Measurements from ENCODE around the gene GIGYF2. TPM values are rescaled to one million over a fixed set of nuclear protein-coding genes. Genes with fewer than 3 reads are reported as not detected.

GIGYF2 gene
- total and polyA plus RNA-seq, 4 donors = 10.6 to 50.5 (median 26.7) TPM

DNA sequence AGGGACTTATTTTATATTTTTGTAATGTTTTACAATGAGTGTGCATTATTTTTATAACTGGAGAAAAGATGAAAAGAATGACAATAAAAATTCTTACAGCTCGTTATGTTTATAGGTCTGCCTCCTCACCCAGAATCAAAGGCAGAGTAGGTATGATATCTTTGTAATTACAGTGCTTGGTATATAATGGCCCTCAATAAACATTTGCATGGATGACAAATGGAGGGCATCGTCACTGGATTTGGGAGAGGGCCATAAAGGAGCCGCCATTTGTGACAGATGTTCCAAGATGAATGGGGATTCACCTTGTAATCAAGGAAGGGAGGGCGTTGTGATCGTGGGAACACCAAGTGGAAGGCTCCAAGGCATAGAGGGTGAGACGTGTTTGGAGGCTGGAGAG is 22.6 kb upstream of the GIGYF2 start:
- WGBS = 87% methylated on average over 6 of the region's 6 CpGs

GRCh38 chr2:232675381-232675780 is 21.8 kb upstream of the GIGYF2 start:
- Histone ChIP-seq H3K4me1 (ENCODE audit: control insufficient read depth in 4 of 4, insufficient read depth in 4 of 4, low read length in 3 of 4) (no peaks in the 10 kb centered on the region), H3K9ac (ENCODE audit: low read depth in 1 of 2, low read length in 2 of 2) (no peak overlapping the region), H3K36me3 (ENCODE audit: control insufficient read depth in 4 of 4, insufficient read depth in 3 of 4, low read depth in 1 of 4, low read length in 3 of 4) (peaks cover 0 to 11% (median 2%) of the 10 kb centered on the region in 4 donors), H3K27me3 (ENCODE audit: control insufficient read depth in 4 of 4, insufficient read depth in 4 of 4, low read length in 3 of 4) (no peaks in the 10 kb centered on the region), H3K27ac (ENCODE audit: low read depth in 1 of 2, low read length in 2 of 2) (no peak overlapping the region), H3K4me3 (ENCODE audit: low read depth in 1 of 3, low read length in 3 of 3) (no peak overlapping the region), H3K9me3 (ENCODE audit: control insufficient read depth in 4 of 4, low read length in 3 of 4) (no peaks in the 10 kb centered on the region)
- WGBS = 94% methylated on average over 10 of the region's 10 CpGs
- DNase-seq (ENCODE audit: low spot score) = no peak
- TF ChIP-seq HNF4A (conservative IDR thresholded peaks at IDR 0.05) (no peak), FOXA1 (IDR thresholded peaks at IDR 0.05) (no peak), GABPA (IDR thresholded peaks at IDR 0.05 in 1 of 2, conservative IDR thresholded peaks at IDR 0.05 in 1 of 2) (no peak)
- TF ChIP-seq, protein P1, sequence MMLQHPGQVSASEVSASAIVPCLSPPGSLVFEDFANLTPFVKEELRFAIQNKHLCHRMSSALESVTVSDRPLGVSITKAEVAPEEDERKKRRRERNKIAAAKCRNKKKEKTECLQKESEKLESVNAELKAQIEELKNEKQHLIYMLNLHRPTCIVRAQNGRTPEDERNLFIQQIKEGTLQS (IDR thresholded peaks at IDR 0.05) = no peak
- TF ChIP-seq, protein P2, sequence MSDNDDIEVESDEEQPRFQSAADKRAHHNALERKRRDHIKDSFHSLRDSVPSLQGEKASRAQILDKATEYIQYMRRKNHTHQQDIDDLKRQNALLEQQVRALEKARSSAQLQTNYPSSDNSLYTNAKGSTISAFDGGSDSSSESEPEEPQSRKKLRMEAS (IDR thresholded peaks at IDR 0.05) = no peak

More for the DNA sequence above, 22.6 kb upstream of the GIGYF2 start:
- Histone ChIP-seq H3K27ac (ENCODE audit: low read depth in 1 of 2, low read length in 2 of 2) (no peak overlapping the region), H3K4me3 (ENCODE audit: low read depth in 1 of 3, low read length in 3 of 3) (no peak overlapping the region), H3K27me3 (ENCODE audit: control insufficient read depth in 4 of 4, insufficient read depth in 4 of 4, low read length in 3 of 4) (no peaks in the 10 kb centered on the region), H3K9me3 (ENCODE audit: control insufficient read depth in 4 of 4, low read length in 3 of 4) (no peaks in the 10 kb centered on the region), H3K36me3 (ENCODE audit: control insufficient read depth in 4 of 4, insufficient read depth in 3 of 4, low read depth in 1 of 4, low read length in 3 of 4) (peaks cover 0 to 11% (median 2%) of the 10 kb centered on the region in 4 donors), H3K9ac (ENCODE audit: low read depth in 1 of 2, low read length in 2 of 2) (no peak overlapping the region), H3K4me1 (ENCODE audit: control insufficient read depth in 4 of 4, insufficient read depth in 4 of 4, low read length in 3 of 4) (peaks cover 0 to 3% (median 0%) of the 10 kb centered on the region in 4 donors)
- TF ChIP-seq, protein P2 (IDR thresholded peaks at IDR 0.05) = no peak
- TF ChIP-seq ZBTB33 (IDR thresholded peaks at IDR 0.05) (no peak), NR2F2 (IDR thresholded peaks at IDR 0.05) (no peak), REST (IDR thresholded peaks at IDR 0.05) (no peak), SP1 (IDR thresholded peaks at IDR 0.05) (no peak), RXRA (IDR thresholded peaks at IDR 0.05) (no peak), FOXA1 (IDR thresholded peaks at IDR 0.05) (no peak)
- TF ChIP-seq, protein P1 (IDR thresholded peaks at IDR 0.05) = no peak
- no peak for DNase-seq (ENCODE audit: low spot score)

DNA sequence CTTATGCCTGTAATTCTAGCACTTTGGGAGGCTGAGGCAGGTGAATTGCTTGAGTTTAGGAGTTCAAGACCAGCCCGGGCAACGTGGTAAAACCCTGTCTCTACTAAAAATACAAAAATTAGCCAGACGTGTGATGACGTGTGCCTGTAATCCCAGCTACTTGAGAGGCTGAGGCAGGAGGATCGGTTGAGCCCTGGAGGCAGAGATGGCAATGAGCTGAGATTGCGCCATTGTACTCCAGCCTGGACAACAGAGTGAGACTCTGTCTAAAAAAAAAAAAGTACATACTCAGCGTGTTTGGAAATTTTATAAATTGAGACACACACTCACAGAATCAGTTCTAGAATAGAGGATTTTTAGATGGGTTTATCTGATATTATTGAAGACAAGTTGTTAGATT is 17.1 kb upstream of the GIGYF2 start:
- no peak for DNase-seq (ENCODE audit: low spot score)
- no peak overlapping the region for H3K27ac ChIP-seq (ENCODE audit: low read depth in 1 of 2, low read length in 2 of 2)
- H3K9me3 ChIP-seq (ENCODE audit: control insufficient read depth in 4 of 4, low read length in 3 of 4) = no peaks in the 10 kb centered on the region
- WGBS = 94% methylated on average over 7 of the region's 7 CpGs
- TF ChIP-seq JUND (IDR thresholded peaks at IDR 0.05) (no peak), YY1 (IDR thresholded peaks at IDR 0.05) (no peak), RXRA (IDR thresholded peaks at IDR 0.05) (no peak), GABPA (IDR thresholded peaks at IDR 0.05 in 1 of 2, conservative IDR thresholded peaks at IDR 0.05 in 1 of 2) (no peak), FOXA1 (IDR thresholded peaks at IDR 0.05) (no peak), SP1 (IDR thresholded peaks at IDR 0.05) (no peak), EGR1 (IDR thresholded peaks at IDR 0.05; ENCODE audit: low read depth in 2 of 2) (no peak)
- H3K36me3 ChIP-seq (ENCODE audit: control insufficient read depth in 4 of 4, insufficient read depth in 3 of 4, low read depth in 1 of 4, low read length in 3 of 4) = peaks cover 0 to 7% (median 3%) of the 10 kb centered on the region in 4 donors
- no peaks in the 10 kb centered on the region for H3K27me3 ChIP-seq (ENCODE audit: control insufficient read depth in 4 of 4, insufficient read depth in 4 of 4, low read length in 3 of 4)
- no peak overlapping the region for H3K9ac ChIP-seq (ENCODE audit: low read depth in 1 of 2, low read length in 2 of 2)
- no peaks in the 10 kb centered on the region for H3K4me1 ChIP-seq (ENCODE audit: control insufficient read depth in 4 of 4, insufficient read depth in 4 of 4, low read length in 3 of 4)
- no peak overlapping the region for H3K4me3 ChIP-seq (ENCODE audit: low read depth in 1 of 3, low read length in 3 of 3)
